Measurements from ENCODE around the gene SELENOV.

The SELENOV gene

DNA sequence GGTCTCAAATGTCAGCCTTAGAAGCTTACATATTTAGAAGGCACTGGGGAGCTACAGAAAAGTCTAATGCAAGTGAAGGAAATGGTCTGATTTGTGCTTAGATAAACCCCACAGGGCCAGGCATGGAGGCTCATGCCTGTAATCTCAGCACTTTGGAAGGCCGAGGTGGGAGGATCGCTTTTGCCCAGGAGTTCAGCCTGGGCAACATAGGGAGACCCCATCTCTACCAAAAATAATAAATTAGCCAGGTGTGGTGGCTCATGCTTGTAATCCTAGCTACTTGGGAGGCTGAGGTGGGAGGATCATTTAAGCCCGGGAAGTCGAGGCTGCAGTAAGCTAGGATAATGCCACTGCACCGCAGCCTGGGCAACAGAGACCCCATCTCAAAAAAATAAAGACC lies 18.9 kb upstream of the SELENOV start:
- no peak for DNase-seq

DNA sequence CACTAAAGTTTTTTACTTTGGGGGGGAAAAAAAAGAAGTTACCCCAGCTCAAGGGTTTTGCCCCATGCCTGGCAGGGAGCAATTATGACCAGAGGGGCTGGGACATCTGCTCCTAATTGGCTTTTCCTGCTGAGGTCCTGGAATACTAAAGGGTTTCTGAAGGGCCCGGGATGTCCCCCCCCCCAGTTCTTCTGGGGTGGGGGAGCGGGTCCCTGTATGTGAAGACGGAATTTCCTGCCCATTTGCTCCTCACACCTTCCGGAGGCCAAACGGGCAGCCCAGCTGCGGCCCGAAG lies 17.3 kb upstream of the SELENOV start:
- DNase-seq, result no peak

DNA sequence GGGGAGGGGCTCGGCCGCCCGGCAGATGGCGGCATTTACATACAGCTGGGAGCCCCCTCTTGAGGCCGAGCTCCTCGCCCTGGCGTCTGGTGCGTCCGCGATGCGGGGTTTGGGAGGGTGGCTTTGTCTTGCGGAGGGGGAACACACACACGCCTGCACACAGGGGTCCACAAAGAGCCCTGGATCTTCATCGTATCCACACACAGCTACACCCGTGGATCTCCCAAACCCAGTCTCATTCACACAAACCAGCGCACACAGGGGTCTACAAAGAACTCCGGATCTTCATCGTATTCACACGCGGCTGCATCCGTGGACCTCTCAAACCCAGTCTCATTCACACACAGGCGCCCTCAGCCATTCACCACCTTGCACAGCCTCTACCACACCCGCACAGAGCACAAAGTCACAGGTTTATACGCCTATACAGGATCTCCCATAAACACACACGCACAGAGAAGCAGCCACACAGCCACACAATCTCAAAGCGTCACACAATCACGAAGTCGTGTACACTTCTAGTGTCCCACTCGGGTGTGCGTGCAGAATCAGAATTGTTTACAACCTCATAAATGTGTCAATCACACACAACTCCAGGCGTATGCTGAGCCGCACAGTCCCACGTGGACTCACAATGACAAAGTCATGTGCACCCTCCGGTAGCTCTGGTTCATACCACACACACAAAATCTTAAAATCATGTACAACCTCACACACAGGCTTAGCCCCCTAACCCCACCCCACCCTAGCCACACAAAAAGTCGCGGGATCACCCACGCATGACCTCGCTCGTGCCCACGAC lies 16.7 kb upstream of the SELENOV start:
- DNase-seq, result peak; percentile 54

DNA sequence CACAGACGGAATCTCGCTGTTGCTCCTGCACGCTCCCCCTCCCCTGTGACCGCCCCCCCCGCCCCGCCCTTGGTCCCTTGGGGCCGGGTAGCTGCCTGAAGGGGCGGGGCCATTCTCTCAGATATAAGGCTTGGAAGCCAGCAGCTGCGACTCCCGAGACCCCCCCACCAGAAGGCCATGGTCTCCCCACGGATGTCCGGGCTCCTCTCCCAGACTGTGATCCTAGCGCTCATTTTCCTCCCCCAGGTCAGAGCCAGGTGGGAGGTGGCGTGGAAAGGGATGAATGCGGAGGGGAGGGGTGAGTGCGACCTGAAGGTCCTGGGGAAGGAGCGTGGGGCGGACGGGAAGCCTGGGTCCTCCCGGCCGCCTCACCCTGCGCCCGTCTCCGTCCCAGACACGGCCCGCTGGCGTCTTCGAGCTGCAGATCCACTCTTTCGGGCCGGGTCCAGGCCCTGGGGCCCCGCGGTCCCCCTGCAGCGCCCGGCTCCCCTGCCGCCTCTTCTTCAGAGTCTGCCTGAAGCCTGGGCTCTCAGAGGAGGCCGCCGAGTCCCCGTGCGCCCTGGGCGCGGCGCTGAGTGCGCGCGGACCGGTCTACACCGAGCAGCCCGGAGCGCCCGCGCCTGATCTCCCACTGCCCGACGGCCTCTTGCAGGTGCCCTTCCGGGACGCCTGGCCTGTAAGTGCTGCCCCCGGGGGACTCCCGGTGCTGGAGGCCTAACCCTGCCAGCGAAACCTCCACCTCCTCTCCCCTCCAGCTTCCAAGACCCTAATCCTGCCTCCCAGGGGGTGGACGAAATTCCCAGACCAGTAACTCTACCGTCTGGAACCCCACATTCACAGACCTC lies 15.9 kb upstream of the SELENOV start, which contains the start of gene DLL3:
TSS of gene DLL3 (plus strand) at position 150 of the 845 bp plus-strand sequence. CDS start at position 178, 28 bp downstream.
- peak; percentile 54 for DNase-seq

DNA sequence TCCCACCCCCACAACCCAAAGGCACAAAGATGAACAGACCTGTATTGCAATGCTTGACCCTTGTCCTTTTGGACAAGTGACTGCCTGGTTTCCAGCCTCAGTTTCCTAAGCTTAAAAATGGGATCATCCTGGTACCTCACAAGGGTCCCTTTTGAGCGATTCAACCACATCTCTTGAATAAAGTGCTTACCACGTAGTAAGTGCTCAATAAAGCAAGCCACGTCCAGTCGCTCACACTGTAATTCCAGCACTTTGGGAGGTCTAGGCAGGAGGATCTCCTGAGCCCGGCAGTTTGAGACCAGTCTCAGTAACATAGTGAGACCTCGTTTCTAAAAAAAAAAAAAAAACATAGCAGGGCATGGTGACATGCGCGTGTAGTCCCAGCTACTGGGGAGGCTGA lies 15.0 kb upstream of the SELENOV start:
- DNase-seq, result no peak

DNA sequence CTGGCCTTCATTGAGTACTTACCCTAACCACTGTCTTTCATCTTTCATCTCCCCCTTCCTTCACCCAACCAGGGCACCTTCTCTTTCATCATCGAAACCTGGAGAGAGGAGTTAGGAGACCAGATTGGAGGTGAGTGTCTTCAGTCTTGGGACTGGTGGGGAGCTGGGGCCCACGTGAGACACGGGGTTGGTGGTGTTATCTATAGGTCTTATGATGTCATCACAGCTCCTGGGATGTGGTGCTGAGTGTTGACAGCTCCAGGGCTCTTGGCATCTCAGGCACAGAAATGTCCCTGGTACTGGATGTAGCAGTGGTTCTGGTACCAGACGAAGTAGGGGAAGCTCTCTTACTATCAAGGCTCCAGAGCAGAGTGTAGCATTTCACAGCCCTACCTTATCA lies 14.4 kb upstream of the SELENOV start:
- no peak for DNase-seq

DNA sequence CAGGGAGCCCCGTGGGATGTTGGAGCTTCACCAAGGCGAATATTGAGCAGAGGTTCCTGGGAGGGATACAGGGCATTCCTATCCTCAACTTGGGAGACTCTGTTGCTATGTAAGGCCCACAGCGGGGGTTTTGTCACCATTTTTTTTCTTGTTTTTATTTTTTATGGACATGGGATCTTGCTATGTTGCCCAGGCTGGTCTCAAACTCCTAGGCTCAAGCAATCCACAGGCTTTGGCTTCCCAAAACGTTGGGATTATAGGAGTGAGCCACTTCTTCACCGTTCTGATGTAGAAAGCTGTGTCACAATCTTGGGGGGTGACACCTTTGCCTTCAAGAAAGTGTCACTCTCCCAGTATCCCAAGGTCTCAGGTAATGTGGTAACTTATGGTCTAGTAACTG lies 13.6 kb upstream of the SELENOV start:
- no peak for DNase-seq

DNA sequence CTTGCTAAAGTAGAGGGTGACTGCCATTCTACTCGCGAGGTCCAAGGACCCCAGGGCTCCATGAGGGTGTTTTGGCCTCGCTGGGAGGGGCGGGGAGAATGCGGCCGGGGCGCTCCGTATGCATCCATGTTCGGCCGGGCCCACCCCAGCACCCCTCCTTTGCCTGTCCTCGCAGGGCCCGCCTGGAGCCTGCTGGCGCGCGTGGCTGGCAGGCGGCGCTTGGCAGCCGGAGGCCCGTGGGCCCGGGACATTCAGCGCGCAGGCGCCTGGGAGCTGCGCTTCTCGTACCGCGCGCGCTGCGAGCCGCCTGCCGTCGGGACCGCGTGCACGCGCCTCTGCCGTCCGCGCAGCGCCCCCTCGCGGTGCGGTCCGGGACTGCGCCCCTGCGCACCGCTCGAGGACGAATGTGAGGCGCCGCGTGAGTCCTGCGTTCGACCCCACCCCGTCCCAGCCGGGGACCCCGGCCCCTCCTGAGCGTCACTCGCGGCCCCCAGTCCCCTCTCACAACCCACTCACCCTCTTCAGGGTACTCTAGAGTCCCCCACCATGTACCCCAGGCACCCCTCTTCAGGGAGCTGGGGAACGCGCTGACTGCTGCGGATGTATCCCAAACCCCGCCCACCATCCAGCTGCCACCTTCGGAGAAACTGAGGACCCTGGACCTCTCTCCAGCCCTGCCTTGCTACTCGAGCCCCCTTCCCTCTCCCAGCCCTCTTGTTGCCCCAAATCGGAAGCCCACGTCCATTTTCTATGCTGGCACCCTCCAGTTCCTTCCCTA lies 12.1 kb upstream of the SELENOV start:
- no peak for DNase-seq

DNA sequence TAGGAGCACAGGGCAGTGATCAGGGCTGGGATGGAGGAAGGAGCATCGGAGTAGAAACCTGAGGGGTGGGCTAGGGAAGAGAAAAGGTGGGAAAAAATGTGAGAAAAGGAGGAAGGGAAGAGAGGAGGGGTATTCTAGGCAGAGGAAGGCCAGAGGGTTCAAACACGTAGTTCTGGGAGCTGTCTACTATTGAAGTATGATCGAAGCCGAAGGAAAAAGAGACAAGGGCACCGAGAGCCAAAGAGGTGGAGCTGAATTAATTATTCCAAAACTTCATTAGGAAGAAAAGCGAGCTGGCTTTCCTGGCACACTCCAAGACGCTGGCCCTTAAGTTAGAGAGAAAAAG lies 8.4 kb upstream of the SELENOV start:
- DNase-seq, result no peak

DNA sequence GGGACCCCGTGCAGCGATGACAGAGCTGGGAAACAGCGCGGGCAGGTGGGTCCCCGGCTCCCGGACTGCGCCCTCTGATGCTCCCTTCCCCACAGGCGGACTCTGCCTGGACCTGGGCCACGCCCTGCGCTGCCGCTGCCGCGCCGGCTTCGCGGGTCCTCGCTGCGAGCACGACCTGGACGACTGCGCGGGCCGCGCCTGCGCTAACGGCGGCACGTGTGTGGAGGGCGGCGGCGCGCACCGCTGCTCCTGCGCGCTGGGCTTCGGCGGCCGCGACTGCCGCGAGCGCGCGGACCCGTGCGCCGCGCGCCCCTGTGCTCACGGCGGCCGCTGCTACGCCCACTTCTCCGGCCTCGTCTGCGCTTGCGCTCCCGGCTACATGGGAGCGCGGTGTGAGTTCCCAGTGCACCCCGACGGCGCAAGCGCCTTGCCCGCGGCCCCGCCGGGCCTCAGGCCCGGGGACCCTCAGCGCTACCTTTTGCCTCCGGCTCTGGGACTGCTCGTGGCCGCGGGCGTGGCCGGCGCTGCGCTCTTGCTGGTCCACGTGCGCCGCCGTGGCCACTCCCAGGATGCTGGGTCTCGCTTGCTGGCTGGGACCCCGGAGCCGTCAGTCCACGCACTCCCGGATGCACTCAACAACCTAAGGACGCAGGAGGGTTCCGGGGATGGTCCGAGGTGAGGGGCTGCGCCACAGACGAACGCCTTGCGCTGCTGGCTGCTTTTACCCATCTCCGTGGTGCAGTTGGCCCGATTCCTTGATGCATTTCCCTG lies 7.8 kb upstream of the SELENOV start:
- no peak for DNase-seq

DNA sequence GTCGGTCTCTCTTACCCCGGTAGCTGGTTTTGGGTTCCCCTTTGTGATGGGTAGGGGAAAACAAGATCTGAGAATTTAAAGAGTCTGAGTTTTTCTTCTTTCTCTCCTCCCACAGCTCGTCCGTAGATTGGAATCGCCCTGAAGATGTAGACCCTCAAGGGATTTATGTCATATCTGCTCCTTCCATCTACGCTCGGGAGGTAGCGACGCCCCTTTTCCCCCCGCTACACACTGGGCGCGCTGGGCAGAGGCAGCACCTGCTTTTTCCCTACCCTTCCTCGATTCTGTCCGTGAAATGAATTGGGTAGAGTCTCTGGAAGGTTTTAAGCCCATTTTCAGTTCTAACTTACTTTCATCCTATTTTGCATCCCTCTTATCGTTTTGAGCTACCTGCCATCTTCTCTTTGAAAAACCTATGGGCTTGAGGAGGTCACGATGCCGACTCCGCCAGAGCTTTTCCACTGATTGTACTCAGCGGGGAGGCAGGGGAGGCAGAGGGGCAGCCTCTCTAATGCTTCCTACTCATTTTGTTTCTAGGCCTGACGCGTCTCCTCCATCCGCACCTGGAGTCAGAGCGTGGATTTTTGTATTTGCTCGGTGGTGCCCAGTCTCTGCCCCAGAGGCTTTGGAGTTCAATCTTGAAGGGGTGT lies 7.1 kb upstream of the SELENOV start:
- no peak for DNase-seq

DNA sequence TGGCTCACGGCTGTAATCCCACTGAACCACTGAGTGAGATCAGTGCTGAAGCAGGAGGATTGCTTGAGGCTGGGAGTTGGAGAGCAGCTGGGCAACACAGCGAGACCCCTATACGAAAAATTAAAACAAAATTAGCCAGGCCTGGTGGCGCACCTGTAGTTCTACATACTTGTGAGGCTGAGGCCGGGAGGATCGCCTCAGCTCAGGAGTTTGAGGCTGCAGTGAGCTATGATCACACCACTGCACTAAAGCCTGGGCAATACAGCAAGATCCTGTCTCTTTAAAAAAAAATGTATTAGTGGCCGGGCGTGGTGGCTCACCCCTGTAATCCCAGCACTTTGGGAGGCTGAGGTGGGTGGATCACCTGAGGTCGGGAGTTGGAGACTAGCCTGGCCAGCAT lies 6.3 kb upstream of the SELENOV start:
- no peak for DNase-seq

DNA sequence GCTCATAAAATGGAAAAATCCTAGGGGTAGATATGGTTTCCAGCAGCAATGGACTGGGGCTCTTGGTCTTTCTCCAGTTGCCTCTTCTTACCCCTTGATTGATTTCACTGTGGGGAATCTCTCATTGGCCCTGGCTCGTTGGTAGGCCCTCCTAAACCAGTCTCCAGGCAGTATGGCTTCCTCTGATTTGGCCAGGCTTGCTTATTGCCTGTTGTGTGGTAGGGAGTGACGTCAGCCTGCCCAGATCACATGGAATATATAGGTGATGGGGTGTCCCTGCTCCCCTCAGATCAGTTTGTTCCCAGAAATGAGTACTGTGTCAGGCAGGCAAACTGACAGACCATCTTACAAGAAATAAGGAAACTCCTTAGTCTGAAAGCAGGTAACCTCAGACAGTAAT lies 5.7 kb upstream of the SELENOV start:
- no peak for DNase-seq

DNA sequence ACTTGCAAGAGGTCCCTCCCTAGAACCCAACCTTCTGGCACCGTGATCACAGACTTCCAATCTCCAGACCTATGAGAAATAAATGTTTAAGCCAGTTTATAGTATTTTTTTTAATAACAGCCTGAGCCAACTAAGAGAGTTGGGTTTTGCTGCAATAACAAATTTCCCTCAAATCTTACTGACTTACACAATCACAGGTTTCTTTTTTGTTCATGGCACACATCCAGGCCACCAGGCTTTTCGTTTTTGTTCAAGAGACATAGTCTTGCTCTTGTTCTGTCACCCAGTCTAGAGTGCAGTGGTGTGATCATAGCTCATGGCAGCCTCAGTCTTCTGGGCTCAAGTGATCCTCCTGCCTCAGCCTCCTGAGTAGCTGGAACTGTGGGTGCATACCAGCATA lies 2.0 kb upstream of the SELENOV start:
- no peak for DNase-seq

DNA sequence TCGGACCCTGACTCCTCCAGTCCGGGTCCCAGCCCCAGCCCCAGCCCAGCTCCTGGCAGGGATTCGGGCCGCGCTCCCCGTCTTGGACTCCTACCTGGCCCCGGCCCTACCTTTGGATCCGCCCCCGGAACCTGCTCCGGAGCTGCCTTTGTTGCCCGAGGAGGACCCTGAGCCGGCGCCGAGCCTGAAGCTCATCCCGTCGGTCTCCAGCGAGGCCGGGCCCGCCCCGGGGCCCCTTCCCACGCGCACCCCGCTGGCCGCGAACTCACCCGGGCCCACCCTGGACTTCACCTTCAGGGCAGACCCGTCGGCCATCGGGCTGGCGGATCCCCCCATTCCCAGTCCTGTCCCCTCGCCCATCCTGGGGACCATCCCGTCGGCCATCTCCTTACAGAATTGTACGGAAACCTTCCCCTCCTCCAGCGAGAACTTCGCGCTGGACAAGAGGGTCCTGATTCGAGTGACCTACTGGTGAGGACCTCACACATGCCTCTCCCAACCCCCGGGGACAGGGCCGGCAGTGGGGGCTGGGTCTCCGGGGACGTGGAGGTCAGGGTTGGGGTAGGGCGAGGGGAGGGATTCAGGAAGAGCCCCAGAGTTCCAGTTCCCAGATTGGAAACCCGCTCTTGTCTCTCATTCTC lies 732 bp downstream of the SELENOV start:
- DNase-seq, result no peak

DNA sequence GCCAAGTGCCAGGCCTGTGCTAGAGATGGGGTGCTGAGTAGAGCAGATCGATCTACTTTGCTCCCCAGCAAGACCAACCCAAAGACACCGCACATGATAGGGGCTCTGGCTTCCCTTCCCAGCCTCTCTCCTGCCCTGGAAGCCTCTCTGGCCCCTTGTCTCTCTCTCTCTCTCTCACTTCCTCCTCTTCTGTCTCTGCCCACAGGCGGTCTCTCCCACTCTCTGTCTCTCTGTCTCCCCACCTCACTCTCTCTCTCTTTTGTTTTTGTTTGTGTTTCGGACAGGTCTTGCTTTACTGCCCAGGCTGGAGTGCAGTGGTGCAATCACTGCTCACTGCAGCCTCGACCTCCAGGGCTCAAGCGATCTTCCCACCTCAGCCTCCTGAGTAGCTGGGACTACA lies 1.3 kb downstream of the SELENOV start:
- DNase-seq, result no peak

DNA sequence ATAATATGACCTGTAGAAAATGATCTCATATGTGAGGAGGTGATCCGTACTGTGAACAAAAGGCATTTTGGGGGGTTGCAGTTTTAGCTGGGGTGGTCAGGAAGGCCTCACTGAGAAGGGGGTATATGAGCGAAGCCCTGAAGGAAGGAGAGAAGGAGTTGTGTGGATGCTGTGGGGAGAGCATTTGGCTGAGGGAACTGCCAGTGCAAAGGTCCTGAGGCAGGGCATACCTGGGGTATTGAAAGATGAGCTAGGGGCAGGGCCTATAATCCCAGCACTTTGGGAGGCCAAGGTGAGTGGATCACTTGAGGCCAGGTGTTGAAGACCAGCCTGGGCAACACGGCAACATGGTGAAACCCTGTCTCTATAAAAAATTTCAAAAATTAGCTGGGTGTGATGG lies 2.5 kb downstream of the SELENOV start:
- no peak for DNase-seq

DNA sequence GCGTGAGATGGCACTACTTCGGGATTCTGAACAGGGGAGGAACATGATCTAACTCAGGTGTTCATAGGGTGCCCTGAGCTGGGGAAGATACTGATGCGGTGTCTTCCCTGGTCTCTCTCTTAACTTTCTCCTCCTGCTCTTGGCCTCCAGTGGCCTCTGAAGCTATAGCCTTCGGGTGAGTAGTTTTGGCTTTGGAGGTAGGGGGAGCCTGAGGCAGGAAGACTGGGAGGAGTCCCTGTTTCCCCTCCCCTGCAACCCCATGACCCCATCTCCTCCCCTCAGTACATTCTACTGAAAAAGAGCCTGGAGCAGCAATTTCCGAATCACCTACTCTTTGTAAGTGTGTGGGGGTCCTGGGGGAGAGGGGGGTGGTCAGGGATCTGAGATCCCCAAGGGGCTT lies 3.5 kb downstream of the SELENOV start:
- no peak for DNase-seq

DNA sequence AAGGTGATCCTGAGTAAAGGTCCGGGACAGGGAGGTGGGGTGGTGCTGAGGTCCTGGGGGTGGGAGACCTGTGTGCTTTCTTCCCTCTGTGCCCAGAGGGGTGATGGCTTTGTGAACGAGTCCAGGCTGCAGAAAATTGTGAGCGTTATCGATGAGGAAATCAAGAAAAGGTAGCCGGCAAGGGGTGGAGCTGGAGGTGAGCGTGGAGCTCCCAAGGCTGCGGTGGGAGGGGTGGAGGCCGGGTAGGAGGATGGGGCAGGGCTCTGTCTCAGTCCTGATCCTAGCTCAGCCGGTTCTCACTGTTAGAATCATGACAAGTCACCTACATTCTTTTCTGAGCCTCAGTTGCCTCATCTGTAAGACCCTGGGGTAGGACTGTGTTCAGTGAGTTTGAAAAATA lies 4.0 kb downstream of the SELENOV start:
- no peak for DNase-seq

DNA sequence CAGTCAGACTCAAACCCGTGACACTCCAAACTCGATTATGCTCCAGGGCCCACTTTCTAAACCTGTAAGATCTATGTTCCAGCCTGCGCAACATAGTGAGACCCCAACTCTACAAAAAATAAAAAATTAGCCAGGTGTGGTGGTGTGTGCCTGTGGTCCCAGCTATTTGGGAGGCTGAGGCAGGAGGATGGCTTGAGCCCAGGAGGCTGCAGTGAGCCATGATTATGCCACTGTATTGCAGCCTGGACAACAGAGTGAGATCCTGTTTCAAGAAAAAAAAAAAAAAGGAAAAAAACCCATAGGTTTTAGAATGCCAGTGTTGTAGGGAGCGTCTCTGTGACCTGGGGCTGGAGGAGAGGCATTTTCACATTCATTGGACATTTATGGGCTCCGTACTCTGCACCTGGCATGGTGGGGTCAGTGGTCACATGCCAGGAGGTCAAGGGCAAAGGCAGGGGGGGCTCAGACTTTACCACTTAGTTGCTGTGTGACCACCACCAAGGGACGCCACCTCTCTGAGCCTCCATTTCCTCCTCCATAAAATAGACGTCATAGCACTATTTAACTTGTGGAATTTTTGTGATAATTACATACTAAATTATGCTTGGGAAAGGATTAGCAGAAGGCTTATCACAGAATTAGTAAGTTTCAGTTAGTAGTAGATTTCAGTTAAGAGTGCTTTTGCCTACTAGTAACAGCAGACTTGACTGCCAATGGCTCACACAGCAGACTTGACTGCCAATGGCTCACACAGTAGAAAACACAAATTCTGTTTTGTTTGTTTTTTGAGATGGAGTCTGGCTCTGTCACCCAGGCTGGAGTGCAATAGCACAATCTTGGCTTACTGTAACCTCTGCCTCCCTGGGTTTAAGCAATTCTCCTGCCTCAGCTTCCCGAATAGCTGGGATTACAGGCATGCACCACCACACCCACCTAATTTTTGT lies 5.9 kb downstream of the SELENOV start:
- no peak for DNase-seq

DNA sequence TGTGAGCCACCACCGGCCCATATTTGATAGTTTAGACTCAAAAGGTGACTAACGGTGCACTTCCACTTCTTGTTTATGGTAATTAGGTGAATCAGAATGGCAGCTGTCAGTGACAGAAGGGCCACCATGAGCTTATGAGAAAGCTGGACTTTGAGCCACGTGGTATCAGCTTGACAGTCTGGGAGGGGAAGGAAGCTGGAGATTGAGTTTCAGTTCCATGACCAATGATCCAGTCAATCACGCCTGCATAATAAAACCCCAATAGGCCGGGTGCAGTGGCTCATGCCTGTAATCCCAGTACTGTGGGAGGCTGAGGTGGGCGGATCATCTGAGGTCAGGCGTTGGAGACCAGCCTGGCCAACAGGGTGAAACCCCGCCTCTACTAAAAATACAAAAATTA lies 9.6 kb downstream of the SELENOV start:
- no peak for DNase-seq

Measured in NCI-H1694 (cell line).